HG02642 (cell line): ENCODE results near the gene MAD1L1.

Experiments
- ATAC-seq: cut with Tn5 transposase; IDR thresholded peaks from one replicate; pipeline ENCODE4 v1.9.1; 2021; ENCODE audit warnings: mild to moderate bottlenecking; ENCODE audit not compliant: unreplicated experiment, poor library complexity

Gene MAD1L1

DNA sequence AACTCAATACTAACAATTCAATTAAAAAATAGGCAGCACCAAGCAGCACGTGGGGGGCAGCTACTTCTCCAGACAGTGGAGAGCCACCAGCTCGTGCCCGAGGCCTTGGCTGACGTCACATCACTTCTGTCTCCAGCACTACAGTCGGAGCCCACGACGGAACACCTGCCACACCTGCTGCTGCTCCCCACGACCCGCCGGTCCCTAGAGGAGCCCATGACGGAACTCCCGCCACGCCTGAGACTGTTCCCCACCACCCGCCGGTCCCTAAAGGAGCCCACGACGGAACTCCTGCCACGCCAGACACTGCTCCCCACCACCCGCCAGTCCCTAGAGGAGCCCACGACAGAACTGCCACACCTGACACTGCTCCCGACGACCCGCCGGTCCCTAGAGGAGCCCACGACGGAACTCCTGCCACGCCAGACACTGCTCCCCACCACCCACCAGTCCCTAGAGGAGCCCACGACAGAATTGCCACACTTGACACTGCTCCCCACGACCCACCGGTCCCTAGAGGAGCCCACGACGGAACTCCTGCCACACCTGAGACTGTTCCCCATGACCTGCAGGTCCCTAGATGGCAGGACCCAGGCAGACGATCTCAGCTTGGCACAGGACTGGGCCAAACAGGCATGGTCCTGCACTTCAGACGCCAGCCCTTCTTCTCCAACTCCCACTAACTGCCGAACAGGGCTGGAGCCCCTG, 304.7 kb downstream of the MAD1L1 start:
- ATAC-seq, result no peak

- ATAC-seq, result no peak
Measured at GRCh38 chr7:1926908-1927306, 305.8 kb downstream of the MAD1L1 start.

GRCh38 chr7:1925973-1926907, 306.5 kb downstream of the MAD1L1 start:
- ATAC-seq, result no peak

DNA sequence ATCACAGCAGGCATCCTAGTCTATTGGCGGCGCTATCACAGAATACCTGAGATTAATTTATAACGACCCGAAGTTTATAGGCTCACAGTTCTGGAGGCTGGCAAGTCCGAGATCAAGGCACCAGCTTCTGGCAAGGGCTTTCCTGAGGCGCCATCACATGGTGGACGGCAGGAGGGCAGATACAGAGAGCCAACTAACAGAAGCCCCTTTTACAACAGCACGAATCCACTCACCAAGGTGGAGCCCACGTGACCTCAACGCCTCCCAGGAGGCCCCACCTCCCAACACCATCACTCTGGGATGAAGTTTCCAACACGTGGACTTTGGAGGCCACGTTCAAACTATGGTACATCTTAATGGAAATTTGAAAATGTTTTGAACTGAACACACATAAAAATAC, 307.4 kb downstream of the MAD1L1 start:
- ATAC-seq, result no peak

- ATAC-seq, result no peak
Measured at GRCh38 chr7:1924258-1924817, 308.4 kb downstream of the MAD1L1 start.

DNA sequence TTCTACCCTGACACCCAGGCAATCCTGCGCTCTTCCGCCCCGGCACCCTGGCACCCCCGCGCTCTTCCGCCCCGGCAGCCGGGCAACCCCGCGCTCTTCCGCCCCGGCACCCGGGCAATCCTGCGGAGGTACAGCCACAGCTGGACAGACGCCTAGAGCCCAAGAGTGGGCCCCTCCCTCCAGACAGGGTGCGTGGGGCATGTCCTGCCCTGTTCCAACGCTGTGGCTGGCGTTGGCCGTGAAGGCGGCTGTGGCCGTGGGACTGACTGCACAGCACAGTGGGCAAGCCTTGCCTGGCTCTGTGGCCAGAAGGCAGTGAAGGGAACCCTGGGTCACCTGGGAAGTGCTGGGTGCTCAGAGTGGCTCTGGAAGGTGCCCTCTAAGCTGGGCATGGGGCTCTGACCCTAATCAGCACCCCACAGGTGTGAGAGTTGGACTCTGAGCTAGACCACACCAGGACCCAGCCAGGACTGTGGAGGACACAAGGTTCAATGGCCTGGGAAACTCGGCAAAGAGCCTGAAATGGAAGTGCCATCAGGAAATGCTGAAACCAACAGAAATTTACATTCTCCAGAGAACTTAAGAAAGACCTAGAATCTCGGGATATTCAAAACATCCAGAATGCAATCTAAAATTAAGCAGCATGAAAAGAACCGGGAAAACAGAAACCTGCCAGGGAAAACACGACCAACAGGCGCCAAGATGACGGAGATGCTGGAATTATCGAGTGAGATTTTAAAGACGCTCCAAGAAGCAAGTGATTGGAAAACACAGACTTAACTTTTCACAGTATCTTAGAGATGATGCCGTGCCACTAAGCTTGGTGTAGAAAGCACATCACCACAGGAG, 309.1 kb downstream of the MAD1L1 start:
- ATAC-seq, result no peak

DNA sequence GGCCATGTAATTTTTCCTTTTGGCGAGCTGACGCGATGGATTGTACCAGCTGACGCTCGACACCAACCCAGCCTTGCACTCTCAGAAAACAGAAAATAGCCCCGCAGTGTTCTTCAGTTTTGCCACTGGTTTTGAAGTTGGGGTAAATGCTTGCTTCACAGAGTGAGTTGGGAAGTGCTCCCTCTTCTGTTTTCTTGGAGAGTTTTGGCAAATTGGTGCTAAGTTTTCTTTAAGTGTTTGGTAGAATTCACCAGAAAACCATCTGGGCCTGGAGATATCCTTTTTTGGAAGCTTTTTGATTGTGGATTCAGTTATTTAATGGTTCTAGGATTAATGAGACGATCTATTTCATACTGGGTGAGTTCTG, 309.9 kb downstream of the MAD1L1 start:
- ATAC-seq, result no peak

DNA sequence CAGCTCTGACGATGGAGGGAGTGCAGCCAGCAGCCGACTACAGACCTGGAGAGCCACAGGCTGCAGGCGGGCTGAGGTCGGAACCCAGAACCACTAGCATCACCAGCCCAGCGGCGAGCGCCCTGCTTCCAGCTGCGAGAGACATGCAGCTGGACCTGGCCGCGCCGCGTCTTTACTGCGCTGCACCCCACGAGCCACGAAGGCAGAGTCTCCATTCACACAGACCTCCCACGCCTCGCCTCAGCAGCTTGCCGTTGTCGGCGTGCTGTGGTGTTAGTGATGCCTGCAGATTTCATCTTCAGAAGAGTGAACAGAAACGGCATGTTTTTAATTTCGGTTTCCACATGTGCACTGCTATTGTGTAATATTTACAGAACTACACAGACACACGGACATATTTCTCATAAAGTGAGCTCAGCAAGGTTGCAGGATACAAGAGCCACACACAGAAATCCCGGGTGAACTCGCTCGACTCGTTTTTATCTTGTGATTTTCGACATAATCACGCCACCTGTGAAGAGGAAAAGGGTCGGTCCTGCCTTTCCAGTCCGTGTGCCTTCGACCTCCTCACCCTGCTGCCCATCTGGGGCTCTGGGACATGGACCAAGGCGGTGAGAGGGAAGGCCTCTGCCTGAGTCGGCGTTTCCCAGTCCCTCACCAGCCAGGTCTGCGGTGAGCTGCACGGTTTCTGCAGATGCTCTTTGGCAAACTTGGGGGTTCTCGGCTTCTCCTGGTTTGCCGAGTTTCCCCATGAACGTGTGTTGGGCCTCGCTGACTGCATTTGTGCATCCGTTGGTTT, 310.5 kb downstream of the MAD1L1 start:
- ATAC-seq, result no peak

DNA sequence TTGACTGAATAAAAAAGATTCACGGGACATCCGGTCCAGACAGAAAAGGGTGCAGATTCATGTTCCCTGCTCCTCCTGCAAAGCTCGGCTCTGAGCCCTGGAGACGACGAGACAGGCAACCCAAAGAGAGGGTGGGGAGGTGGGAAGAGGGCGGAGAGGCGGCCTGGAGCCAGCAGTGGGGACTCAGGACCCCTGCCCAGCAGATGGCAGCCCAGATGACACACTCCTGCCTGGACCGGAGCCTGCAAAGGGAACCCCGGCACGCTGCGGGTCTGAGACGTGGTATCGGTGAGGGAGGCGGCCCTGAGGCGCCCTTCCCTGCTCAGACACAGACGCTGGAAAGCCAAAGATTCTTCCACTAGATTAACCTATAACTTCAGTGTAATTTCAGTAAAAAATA, 311.9 kb downstream of the MAD1L1 start:
- ATAC-seq, result no peak

- peak; percentile 50 for ATAC-seq
Measured at GRCh38 chr7:1920266-1920681, 312.5 kb downstream of the MAD1L1 start.

DNA sequence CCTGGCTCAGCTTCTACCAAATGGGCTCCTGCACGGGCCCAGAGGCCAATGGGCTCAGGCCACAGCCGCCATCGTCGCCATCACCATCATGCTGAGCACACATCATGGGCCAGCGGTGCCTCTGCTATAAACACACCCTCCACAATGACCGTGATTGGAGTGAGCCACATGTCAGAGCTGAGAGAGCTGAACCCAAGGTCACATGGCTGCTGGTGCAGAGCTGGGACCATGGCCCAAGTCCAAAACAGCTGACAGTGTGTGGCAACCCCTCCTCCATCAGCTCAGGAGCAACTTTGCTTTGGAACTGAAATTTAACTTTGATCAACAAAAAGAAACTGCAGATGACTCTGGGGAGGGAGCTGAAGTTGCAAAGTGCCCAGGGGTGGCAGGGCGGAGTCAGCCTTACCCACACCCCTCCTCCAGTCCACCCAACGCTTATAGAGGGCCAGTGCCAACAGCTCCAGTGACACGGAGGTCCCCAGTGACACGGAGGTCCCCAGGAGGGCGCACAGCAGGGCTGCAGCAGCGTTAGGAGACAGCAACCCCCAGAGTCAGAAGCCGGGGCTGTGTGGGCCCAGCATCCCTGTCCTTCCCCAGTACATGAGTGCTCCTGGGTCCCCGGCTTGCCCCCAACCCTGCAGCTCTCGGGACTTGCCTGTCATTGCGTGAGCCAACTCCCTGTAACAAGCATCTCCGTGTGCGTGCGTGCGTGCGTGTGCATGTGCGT, 313.0 kb downstream of the MAD1L1 start:
- ATAC-seq, result peak; percentile 18

- ATAC-seq, result no peak
Measured at GRCh38 chr7:1918881-1919525, 313.7 kb downstream of the MAD1L1 start.

- ATAC-seq, result no peak
Measured at GRCh38 chr7:1918063-1918645, 314.6 kb downstream of the MAD1L1 start.

- no peak for ATAC-seq
Measured at GRCh38 chr7:1917221-1918062, 315.3 kb downstream of the MAD1L1 start.

DNA sequence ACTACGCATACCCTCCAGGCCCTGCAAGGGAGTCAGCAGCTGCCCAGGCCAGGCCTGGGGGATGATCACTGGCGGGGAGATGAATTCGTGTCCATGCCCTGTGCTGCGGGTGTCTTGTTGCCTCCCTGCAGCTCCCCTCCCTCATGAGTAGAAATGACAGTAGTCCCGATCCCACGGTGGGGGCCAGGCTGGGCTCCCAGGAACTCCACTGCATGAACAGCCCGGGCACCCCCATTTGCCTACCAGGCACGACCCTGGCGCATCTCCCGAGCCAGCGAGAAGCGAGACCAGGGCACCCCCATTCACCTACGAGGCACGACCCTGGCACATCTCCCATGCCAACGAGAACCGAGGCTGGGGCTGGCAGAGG, 316.2 kb downstream of the MAD1L1 start:
- ATAC-seq, result no peak

DNA sequence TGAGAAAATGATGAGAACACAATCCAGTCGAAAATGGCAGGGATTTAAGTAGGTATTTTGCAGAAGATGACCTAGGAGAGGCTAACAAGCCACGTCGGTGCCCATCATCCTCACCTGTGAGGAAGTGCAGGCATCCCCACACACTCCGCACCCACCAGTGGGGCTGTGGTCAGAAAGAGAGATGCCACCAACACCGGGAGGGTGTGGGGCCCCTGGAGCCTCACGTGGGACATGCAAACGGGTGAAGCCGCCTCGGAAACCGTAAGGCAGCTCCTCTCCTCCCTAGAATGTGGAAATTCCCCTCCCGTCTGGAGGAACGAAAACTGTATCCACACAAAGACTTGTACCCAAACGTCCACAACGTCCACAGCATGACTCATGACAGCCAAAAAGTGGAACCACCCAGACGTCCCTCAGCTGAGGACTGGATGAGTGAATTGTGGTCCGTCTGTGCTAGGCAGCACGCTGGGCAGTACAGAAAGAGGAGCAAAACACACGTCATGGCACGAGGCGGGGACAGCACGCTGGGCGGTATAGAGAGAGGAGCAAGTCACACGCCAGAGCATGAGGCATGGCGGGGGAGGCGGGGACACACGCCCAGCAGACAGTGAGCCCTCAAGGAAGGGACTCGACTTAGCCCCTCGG, 316.7 kb downstream of the MAD1L1 start:
- no peak for ATAC-seq

DNA sequence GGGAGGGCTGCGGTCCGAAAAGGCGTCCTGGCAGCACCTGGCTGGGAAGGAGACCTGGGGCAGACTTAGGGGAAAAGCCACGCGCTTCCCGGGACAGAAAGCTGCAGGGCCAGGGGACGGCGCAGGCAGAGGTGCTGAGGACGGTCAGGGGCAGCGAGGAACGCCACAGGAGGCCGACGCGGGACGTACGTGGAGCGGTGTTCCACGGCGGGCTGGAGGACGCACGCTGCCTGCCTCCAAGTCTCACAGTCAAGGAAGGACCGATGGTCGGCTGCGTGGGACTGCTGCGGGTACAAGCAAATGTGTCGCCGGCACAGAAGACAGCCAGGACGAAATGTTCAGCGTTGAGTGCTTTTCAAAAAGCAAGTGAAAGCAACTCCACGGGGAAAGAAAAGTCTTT, 317.4 kb downstream of the MAD1L1 start:
- no peak for ATAC-seq
